ENCODE data around the gene COP1.
A peak's percentile ranks its signal among the peaks of the same experiment; 100 is the strongest.

The COP1 gene

GRCh38 chr1:176199707-176200106 lies 7.4 kb downstream of the COP1 start:
- DNase-seq (ENCODE audit: low spot score): no peak

- no peak for DNase-seq (ENCODE audit: low spot score)
Measured at GRCh38 chr1:176198413-176198812, 8.7 kb downstream of the COP1 start.

- no peak for DNase-seq (ENCODE audit: low spot score)
Measured at GRCh38 chr1:176196728-176197127, 10.4 kb downstream of the COP1 start.

GRCh38 chr1:176195547-176195946 lies 11.5 kb downstream of the COP1 start:
- DNase-seq (ENCODE audit: low spot score): no peak

GRCh38 chr1:176193663-176194062 lies 13.4 kb downstream of the COP1 start:
- DNase-seq (ENCODE audit: low spot score): no peak

GRCh38 chr1:176193023-176193422 lies 14.1 kb downstream of the COP1 start:
- peak; percentile 69 for DNase-seq (ENCODE audit: low spot score)

GRCh38 chr1:176188604-176189003 lies 18.5 kb downstream of the COP1 start:
- no peak for DNase-seq (ENCODE audit: low spot score)

- DNase-seq (ENCODE audit: low spot score): peak; percentile 22
Measured at GRCh38 chr1:176187001-176187400, 20.1 kb downstream of the COP1 start.

- peak; percentile 6 for DNase-seq (ENCODE audit: low spot score)
Measured at GRCh38 chr1:176183618-176184017, 23.5 kb downstream of the COP1 start.

- DNase-seq (ENCODE audit: low spot score): no peak
Measured at GRCh38 chr1:176178316-176178715, 28.8 kb downstream of the COP1 start.

GRCh38 chr1:176177764-176178163 lies 29.3 kb downstream of the COP1 start:
- no peak for DNase-seq (ENCODE audit: low spot score)

- DNase-seq (ENCODE audit: low spot score): no peak
Measured at GRCh38 chr1:176174108-176174507, 33.0 kb downstream of the COP1 start.

- DNase-seq (ENCODE audit: low spot score): no peak
Measured at GRCh38 chr1:176172215-176172614, 34.9 kb downstream of the COP1 start.

- DNase-seq (ENCODE audit: low spot score): no peak
Measured at GRCh38 chr1:176167210-176167609, 39.9 kb downstream of the COP1 start.

- no peak for DNase-seq (ENCODE audit: low spot score)
Measured at GRCh38 chr1:176165573-176165972, 41.5 kb downstream of the COP1 start.

GRCh38 chr1:176164014-176164678 lies 42.9 kb downstream of the COP1 start:
- DNase-seq (ENCODE audit: low spot score): no peak

GRCh38 chr1:176159993-176160392 lies 47.1 kb downstream of the COP1 start:
- DNase-seq (ENCODE audit: low spot score): no peak

GRCh38 chr1:176157995-176158394 lies 49.1 kb downstream of the COP1 start:
- DNase-seq (ENCODE audit: low spot score): no peak

- peak; percentile 13 for DNase-seq (ENCODE audit: low spot score)
Measured at GRCh38 chr1:176149939-176150807, 56.9 kb downstream of the COP1 start.

- DNase-seq (ENCODE audit: low spot score): no peak
Measured at GRCh38 chr1:176144526-176144925, 62.6 kb downstream of the COP1 start.

- DNase-seq (ENCODE audit: low spot score): no peak
Measured at GRCh38 chr1:176142973-176143372, 64.1 kb downstream of the COP1 start.

- DNase-seq (ENCODE audit: low spot score): no peak
Measured at GRCh38 chr1:176141449-176141848, 65.6 kb downstream of the COP1 start.

GRCh38 chr1:176136891-176137290 lies 70.2 kb downstream of the COP1 start:
- DNase-seq (ENCODE audit: low spot score): no peak

GRCh38 chr1:176134666-176135065 lies 72.4 kb downstream of the COP1 start:
- DNase-seq (ENCODE audit: low spot score): no peak
